ENCODE data around the gene TRIM71.
"Not testable (repeated sequence)": the region's sequence is repeated elsewhere in the genome, so short reads cannot be mapped to it uniquely, and the experiment has no call there.

The TRIM71 gene

GRCh38 chr3:32791833-32792232, 26.0 kb upstream of the TRIM71 start:
- no peak for TF ChIP-seq CTCF (IDR thresholded peaks at IDR 0.05; ENCODE audit: low read depth, low read length, missing control alignments)
- no peak overlapping the region for H3K4me3 ChIP-seq (replicated peaks; ENCODE audit: low read depth, low read length)
- no peak for DNase-seq (ENCODE audit: extremely low read depth, low read depth)

- DNase-seq (ENCODE audit: extremely low read depth, low read depth) = no peak
- no peak overlapping the region for H3K4me3 ChIP-seq (replicated peaks; ENCODE audit: low read depth, low read length)
- TF ChIP-seq CTCF (IDR thresholded peaks at IDR 0.05; ENCODE audit: low read depth, low read length, missing control alignments) = no peak
Measured at GRCh38 chr3:32794487-32795308, 23.1 kb upstream of the TRIM71 start.

- not testable (repeated sequence) for DNase-seq (ENCODE audit: extremely low read depth, low read depth); H3K4me3 ChIP-seq (replicated peaks; ENCODE audit: low read depth, low read length)
Measured at GRCh38 chr3:32796384-32796950, 21.3 kb upstream of the TRIM71 start.

- H3K4me3 ChIP-seq (replicated peaks; ENCODE audit: low read depth, low read length) = no peak overlapping the region
- DNase-seq (ENCODE audit: extremely low read depth, low read depth) = no peak
- no peak for TF ChIP-seq CTCF (IDR thresholded peaks at IDR 0.05; ENCODE audit: low read depth, low read length, missing control alignments)
Measured at GRCh38 chr3:32797776-32798175, 20.0 kb upstream of the TRIM71 start.

- DNase-seq (ENCODE audit: extremely low read depth, low read depth); H3K4me3 ChIP-seq (replicated peaks; ENCODE audit: low read depth, low read length): not testable (repeated sequence)
Measured at GRCh38 chr3:32801440-32801839, 16.4 kb upstream of the TRIM71 start.

- no peak overlapping the region for H3K4me3 ChIP-seq (replicated peaks; ENCODE audit: low read depth, low read length)
- no peak for TF ChIP-seq CTCF (IDR thresholded peaks at IDR 0.05; ENCODE audit: low read depth, low read length, missing control alignments)
- DNase-seq (ENCODE audit: extremely low read depth, low read depth) = no peak
Measured at GRCh38 chr3:32813180-32813579, 4.6 kb upstream of the TRIM71 start.

- no peak for TF ChIP-seq CTCF (IDR thresholded peaks at IDR 0.05; ENCODE audit: low read depth, low read length, missing control alignments)
- no peak overlapping the region for H3K4me3 ChIP-seq (replicated peaks; ENCODE audit: low read depth, low read length)
- DNase-seq (ENCODE audit: extremely low read depth, low read depth) = no peak
Measured at GRCh38 chr3:32814361-32814760, 3.4 kb upstream of the TRIM71 start.
